ENCODE results near the gene DENND6B.

- TF ChIP-seq MAX (IDR thresholded peaks at IDR 0.05) (no peak), CTCF (IDR thresholded peaks at IDR 0.05 in 2 of 3, conservative IDR thresholded peaks at IDR 0.05 in 1 of 3; ENCODE audit: borderline replicate concordance in 1 of 3, insufficient read depth in 1 of 3, low read depth in 2 of 3, low read length in 2 of 3) (no peak), POLR2AphosphoS5 (IDR thresholded peaks at IDR 0.05; ENCODE audit: low read depth, low read length) (no peak)
Observed at GRCh38 chr22:50325444-50326224, 1.2 kb downstream of the DENND6B start.
